Spleen (tissue), 7 donors: Measurements from ENCODE around the gene RHBDD1.

Experiments used
- CTCF ChIP-seq, 11 experiments: fragments of 200-600 bp in 7 of 11; fragments of 450-650 bp in 4 of 11; sonication (generic) in 4 of 11; IDR thresholded peaks in 8 of 11; conservative IDR thresholded peaks in 3 of 11; 1 replicate in 7 of 11; 2 replicates in 4 of 11; pipeline versions ENCODE4 v1.4.0 to v1.8.0; 2016 to 2021; ENCODE audit warnings: antibody characterized with exemption in 11 of 11, inconsistent platforms in 4 of 11, mild to moderate bottlenecking in 1 of 11
- POLR2A ChIP-seq, 3 donors: fragments of 450-650 bp; IDR thresholded peaks; one replicate each; pipeline ENCODE4 v1.5.1; 2017; ENCODE audit warnings: antibody characterized with exemption in 3 of 3, mild to moderate bottlenecking in 1 of 3
- donor health status: DM: no; HTN: no; CAD: no; lungs with moderate emphysema.
- donor health status: DM: no; HTN: no; CAD: no.
- donor health status: DM: no; HTN: no; CAD: no.

DNA sequence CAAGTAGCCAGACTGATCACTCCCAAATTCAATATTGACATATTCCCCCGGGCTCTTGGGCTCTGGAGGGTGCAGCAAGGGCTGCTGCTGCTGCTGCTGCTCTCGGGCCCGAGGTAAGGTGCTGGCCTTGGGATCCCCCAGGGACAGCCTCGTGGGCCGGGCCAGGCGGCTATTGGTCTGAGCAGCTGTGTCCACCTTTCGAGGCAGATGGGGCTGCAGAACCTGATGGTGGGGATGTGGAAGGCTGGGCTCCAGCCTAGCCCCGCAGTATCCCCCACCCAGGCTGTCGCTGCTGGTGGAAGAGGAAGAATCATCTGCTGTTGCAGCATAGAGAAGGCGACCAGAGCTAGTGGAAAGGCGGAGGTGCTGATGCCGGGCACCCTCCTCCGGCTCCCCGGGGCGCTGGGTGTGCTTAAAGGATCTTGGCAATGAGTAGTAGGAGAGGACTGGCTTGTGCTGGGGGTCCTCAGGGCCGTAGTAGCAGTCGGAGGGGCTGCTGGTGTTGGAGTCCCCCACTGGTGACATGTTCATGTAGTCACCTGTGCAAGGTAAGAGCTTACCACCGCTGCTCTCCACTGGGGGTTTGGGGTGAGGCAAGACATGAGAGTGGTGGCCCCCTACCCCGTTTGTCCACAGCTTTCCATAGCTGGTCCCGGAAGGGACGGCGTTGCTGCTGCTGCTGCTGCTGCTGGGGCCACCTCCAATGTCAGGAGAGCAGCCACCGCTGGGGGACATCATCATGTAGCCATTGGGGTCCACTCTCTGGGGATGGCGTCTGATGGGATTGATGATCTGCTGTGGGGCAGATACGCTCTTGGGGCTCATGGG lies 39.6 kb upstream of the RHBDD1 start:
- TF ChIP-seq CTCF (IDR thresholded peaks at IDR 0.05 in 8 of 11, conservative IDR thresholded peaks at IDR 0.05 in 3 of 11) (no peak), POLR2A (IDR thresholded peaks at IDR 0.05) (no peak)
